Measurements from ENCODE around the gene KIF19.
A peak's percentile ranks its signal among the peaks of the same experiment; 100 is the strongest.

DNA sequence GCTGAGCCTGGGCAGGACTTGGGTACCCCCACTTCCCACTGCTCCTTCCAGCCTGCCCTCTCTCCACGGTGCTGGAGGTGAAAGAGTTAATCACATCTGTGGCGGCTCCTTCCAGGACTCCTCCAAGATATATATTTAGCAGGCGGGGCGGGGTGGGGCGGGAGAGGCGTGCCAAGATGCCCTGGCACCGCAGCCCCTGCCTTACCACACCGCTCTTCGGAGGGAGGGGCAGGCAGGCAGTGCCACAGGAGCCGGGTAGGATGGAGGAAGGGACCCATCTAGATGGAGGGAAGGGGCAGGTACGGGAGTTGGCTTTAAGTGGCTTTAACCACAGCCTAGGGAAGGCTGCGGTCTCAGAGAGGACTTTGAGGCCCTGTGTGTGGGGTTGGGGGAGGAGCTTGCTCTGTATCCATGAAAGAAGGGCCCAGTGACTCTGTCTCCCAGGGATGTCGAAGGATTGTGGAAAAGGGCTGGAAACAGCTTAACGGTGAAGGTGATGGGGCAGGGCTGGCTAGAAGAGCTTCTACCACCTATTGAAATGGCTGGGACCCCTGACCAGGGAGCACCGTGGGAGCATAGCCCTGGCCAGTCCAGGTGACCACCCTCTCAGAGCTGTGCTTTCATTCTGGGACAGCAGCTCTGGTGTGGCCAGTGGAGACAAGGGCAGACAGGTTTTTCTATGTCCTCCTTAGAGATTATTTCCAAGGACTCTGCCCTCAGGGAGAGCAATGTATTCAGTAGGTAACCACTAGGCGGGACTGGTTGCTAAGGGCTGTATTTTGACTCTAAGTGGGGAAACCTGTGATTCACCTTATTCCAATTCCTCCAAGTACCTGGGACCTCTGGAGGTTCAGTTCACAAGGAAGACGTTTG, 54.3 kb downstream of the KIF19 start:
- TF ChIP-seq, protein P1, sequence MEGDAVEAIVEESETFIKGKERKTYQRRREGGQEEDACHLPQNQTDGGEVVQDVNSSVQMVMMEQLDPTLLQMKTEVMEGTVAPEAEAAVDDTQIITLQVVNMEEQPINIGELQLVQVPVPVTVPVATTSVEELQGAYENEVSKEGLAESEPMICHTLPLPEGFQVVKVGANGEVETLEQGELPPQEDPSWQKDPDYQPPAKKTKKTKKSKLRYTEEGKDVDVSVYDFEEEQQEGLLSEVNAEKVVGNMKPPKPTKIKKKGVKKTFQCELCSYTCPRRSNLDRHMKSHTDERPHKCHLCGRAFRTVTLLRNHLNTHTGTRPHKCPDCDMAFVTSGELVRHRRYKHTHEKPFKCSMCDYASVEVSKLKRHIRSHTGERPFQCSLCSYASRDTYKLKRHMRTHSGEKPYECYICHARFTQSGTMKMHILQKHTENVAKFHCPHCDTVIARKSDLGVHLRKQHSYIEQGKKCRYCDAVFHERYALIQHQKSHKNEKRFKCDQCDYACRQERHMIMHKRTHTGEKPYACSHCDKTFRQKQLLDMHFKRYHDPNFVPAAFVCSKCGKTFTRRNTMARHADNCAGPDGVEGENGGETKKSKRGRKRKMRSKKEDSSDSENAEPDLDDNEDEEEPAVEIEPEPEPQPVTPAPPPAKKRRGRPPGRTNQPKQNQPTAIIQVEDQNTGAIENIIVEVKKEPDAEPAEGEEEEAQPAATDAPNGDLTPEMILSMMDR (conservative IDR thresholded peaks at IDR 0.05), result peak; percentile 59
- no peak for TF ChIP-seq EZH2 (IDR thresholded peaks at IDR 0.05; ENCODE audit: low read depth)
